GM12878 (cell line): ENCODE results near the gene KDM3B. TPM values are rescaled to one million over a fixed set of nuclear protein-coding genes. Genes with fewer than 3 reads are reported as not detected.
"Not testable (repeated sequence)": the region's sequence is repeated elsewhere in the genome, so short reads cannot be mapped to it uniquely, and the experiment has no call there.

Source experiments
- ATAC-seq: fragments of 200-7000 bp; cut with Tn5 transposase; 3 replicates; pipeline ENCODE4 v1.9.1; 2020; ENCODE audit warnings: mild to moderate bottlenecking, moderate library complexity
- BruUV-seq: library from RNA; stranded (reverse); fragments of 400-500 nt; replicated peaks from 2 replicates; lab custom pipeline; 2021; lab: Mats Ljungman, UMichigan
- CTCF ChIA-PET: fragments of 300-600 bp; sonication (Branson Sonifier 250); formaldehyde crosslinking; extraction: SDS; loops from one replicate; lab custom pipeline; 2021; ENCODE audit warnings: inconsistent platforms; lab: Yijun Ruan, JAX
- POLR2A ChIA-PET: fragments of 350-600 bp; formaldehyde crosslinking; extraction: SDS; loops from one replicate; lab custom pipeline; 2021; ENCODE audit warnings: inconsistent platforms; lab: Charles Lee
- RAD21 ChIA-PET: fragments of 300-600 bp; sonication (Branson Sonifier 250); formaldehyde crosslinking; loops from one replicate; lab custom pipeline; 2023; ENCODE audit warnings: antibody characterized with exemption; ENCODE audit not compliant: unreplicated experiment; lab: Charles Lee
- SMC1A ChIA-PET: fragments of 300-600 bp; sonication (Branson Sonifier 250); formaldehyde crosslinking; loops from one replicate; lab custom pipeline; 2023; ENCODE audit not compliant: unreplicated experiment, uncharacterized antibody; lab: Charles Lee
- DNase-seq: peaks from one replicate; pipeline ENCODE4 v3.0.0-alpha.2; 2011; ENCODE audit warnings: low read depth, low spot score
- FAIRE-seq: peaks from 3 replicates; lab custom pipeline; 2011; peaks lifted over from hg19 to GRCh38; lab: Jason Lieb, UNC
- H2AFZ ChIP-seq: 2 replicates; pipeline ENCODE4 v1.6.0; 2011; ENCODE audit warnings: low read depth, low read length, control low read depth; ENCODE audit not compliant: control insufficient read depth
- H3K27ac ChIP-seq: 2 replicates; pipeline ENCODE4 v1.5.1; 2011; ENCODE audit warnings: control low read depth; ENCODE audit not compliant: control insufficient read depth, insufficient read depth
- H3K27me3 ChIP-seq, 2 experiments: replicated peaks in 1 of 2; 2 replicates each; pipeline versions ENCODE4 v1.6.0 to v1.6.1; 2011; ENCODE audit warnings: low read length in 1 of 2; ENCODE audit not compliant: control insufficient read depth in 2 of 2, insufficient read depth in 2 of 2
- H3K36me3 ChIP-seq, 2 experiments: 2 replicates each; pipeline ENCODE4 v1.5.1; 2011; ENCODE audit warnings: low read length in 1 of 2; ENCODE audit not compliant: control insufficient read depth in 2 of 2, insufficient read depth in 2 of 2
- H3K4me1 ChIP-seq: 2 replicates; pipeline ENCODE4 v1.6.1; 2011; ENCODE audit warnings: mild to moderate bottlenecking, low read length, moderate library complexity, mixed read lengths; ENCODE audit not compliant: control insufficient read depth, insufficient read depth
- H3K4me2 ChIP-seq: 2 replicates; pipeline ENCODE4 v1.6.0; 2011; ENCODE audit warnings: control low read depth; ENCODE audit not compliant: control insufficient read depth, insufficient read depth
- H3K4me3 ChIP-seq: fragments of 200-600 bp; sonication (generic); 2 replicates; pipeline ENCODE4 v1.5.1; 2016
- H3K79me2 ChIP-seq: 2 replicates; pipeline ENCODE4 v1.6.0; 2011; ENCODE audit warnings: low read length; ENCODE audit not compliant: control insufficient read depth, insufficient read depth
- H3K9ac ChIP-seq: 2 replicates; pipeline ENCODE4 v1.8.0; 2011; ENCODE audit warnings: low read length, control low read depth, mixed read lengths; ENCODE audit not compliant: control insufficient read depth, insufficient read depth
- H3K9me3 ChIP-seq: replicated peaks from 3 replicates; pipeline ENCODE4 v1.5.1; 2011; ENCODE audit warnings: mild to moderate bottlenecking, low read length; ENCODE audit not compliant: control insufficient read depth, insufficient read depth
- H4K20me1 ChIP-seq: 2 replicates; pipeline ENCODE4 v1.6.0; 2011; ENCODE audit not compliant: control insufficient read depth, insufficient read depth
- IRF4 ChIP-seq: IDR thresholded peaks from 2 replicates; pipeline ENCODE4 v1.6.1; 2011; ENCODE audit warnings: low read depth, low read length
- JUND ChIP-seq: IDR thresholded peaks from 2 replicates; pipeline ENCODE4 v1.6.1; 2012; ENCODE audit warnings: low read depth, mild to moderate bottlenecking, low read length, improper control_type of control experiment, moderate library complexity
- MYB ChIP-seq: fragments of 150-350 bp; IDR thresholded peaks from 2 replicates; pipeline ENCODE4 v1.6.1; 2014; ENCODE audit warnings: mild to moderate bottlenecking, low read depth, low read length, borderline replicate concordance
- NFXL1 ChIP-seq: fragments of 450-650 bp; IDR thresholded peaks from 2 replicates; pipeline ENCODE4 v1.6.1; 2017; ENCODE audit warnings: antibody characterized with exemption, mild to moderate bottlenecking, borderline replicate concordance
- NR2F1 ChIP-seq: fragments of 450-650 bp; conservative IDR thresholded peaks from 2 replicates; pipeline ENCODE4 v1.6.1; 2017; ENCODE audit warnings: mild to moderate bottlenecking
- PAX8 ChIP-seq: fragments of 450-650 bp; IDR thresholded peaks from 2 replicates; pipeline ENCODE4 v1.6.1; 2017; ENCODE audit warnings: mild to moderate bottlenecking, moderate library complexity
- PML ChIP-seq: IDR thresholded peaks from 2 replicates; pipeline ENCODE4 v1.6.1; 2012; ENCODE audit warnings: low read length, inconsistent platforms
- POLR2A ChIP-seq: IDR thresholded peaks from 2 replicates; pipeline ENCODE4 v1.6.1; 2011; ENCODE audit warnings: low read depth, mild to moderate bottlenecking, low read length
- POU2F2 ChIP-seq: IDR thresholded peaks from 3 replicates; pipeline ENCODE4 v1.6.1; 2011; ENCODE audit warnings: low read depth, mild to moderate bottlenecking, low read length, borderline replicate concordance
- RBBP5 ChIP-seq: fragments of 200-600 bp; sonication (generic); conservative IDR thresholded peaks from 2 replicates; pipeline ENCODE4 v1.6.1; 2016
- WGBS: methylation state at CpG from one replicate; pipeline ENCODE4 v1.1.6; 2016; ENCODE audit warnings: low lambda C conversion rate; ENCODE audit not compliant: insufficient replicate concordance, insufficient coverage; ENCODE audit errors: missing lambda C conversion rate; 5-methylcytosine and 5-hydroxymethylcytosine counted together
- in situ Hi-C: fragments of 300-500 bp; cut with MboI; formaldehyde crosslinking; loops from 9 replicates; pipeline ENCODE4 v1.14.3; 2018; ENCODE audit warnings: mixed read lengths
- intact Hi-C: fragments of 100-400 bp; cut with micrococcal nuclease; formaldehyde crosslinking; loops from one replicate; pipeline ENCODE4 v1.14.2; 2022; ENCODE audit not compliant: unreplicated experiment
- polyA plus RNA-seq, 11 experiments: library from polyadenylated mRNA; depleted of rRNA in 4 of 11; unstranded in 6 of 11; stranded (reverse) in 5 of 11; fragments of >200 nt; fragmentation: Nextera tagmentation in 4 of 11; fragmentation: Illumina TruSeq in 1 of 11; extraction: Ambion mirVana in 4 of 11; extraction: Trizol in 1 of 11; gene quantifications; 1 replicate in 1 of 11; 2 replicates in 10 of 11; pipeline versions ENCODE4 v1.2.1 to v1.2.3, GENCODE V29; 2011 to 2016; ENCODE audit warnings: inconsistent platforms in 2 of 11, missing spikeins in 2 of 11, low read depth in 1 of 11
- total RNA-seq, 4 experiments: library from RNA; depleted of rRNA in 3 of 4; stranded (reverse); fragments of >200 nt in 3 of 4; fragmentation: Illumina TruSeq in 1 of 4; extraction: Trizol in 1 of 4; gene quantifications; 2 replicates each; pipeline versions ENCODE4 v1.2.1 to v1.2.3, GENCODE V29; 2013 to 2021

Gene KDM3B
- total and polyA plus RNA-seq, 10 of the 15 experiments (the other 5 are each of a cell fraction or from before 2014, with no cell fraction given), result 8.5 to 45.7 (median 29.0) TPM

GRCh38 chr5:138389332-138389731, 36.8 kb downstream of the KDM3B start (continued):
- TF ChIP-seq PAX8 (no peak), NFXL1 (no peak), RBBP5 (no peak), PML (no peak), MYB (no peak), IRF4 (no peak), JUND (no peak), POLR2A (no peak), NR2F1 (no peak), POU2F2 (no peak)

GRCh38 chr5:138389911-138390310, 37.4 kb downstream of the KDM3B start:
- H3K4me2 ChIP-seq, BruUV-seq, H3K4me1 ChIP-seq, SMC1A ChIA-PET, DNase-seq, in situ Hi-C loops, RAD21 ChIA-PET, ATAC-seq, H3K9me3 ChIP-seq, H3K27me3 ChIP-seq, H2AFZ ChIP-seq, H4K20me1 ChIP-seq, intact Hi-C loops, H3K27ac ChIP-seq, H3K9ac ChIP-seq, H3K79me2 ChIP-seq, FAIRE-seq, H3K4me3 ChIP-seq: not testable (repeated sequence)
- ChIA-PET POLR2A (interaction anchor here (0.5 kb wide), 1 partner anchor 21 kb away, joined by 3 read pairs; no protein-coding TSS in a partner anchor), CTCF (interaction anchor here (1.2 to 1.4 kb wide), 3 partner anchors 18 to 31 kb away, joined by 3 read pairs; no protein-coding TSS in a partner anchor)
- WGBS, result 96% methylated on average over 8 of the region's 10 CpGs
- H3K36me3 ChIP-seq, result peaks cover 14 to 33% of the 10 kb centered on the region in 2 experiments
